Stimulated activated CD8-positive, alpha-beta memory T cell treated with anti-CD3 and anti-CD28 coated beads, Interleukin-15, amount 100 ng/mL, for 4 hours (primary cell): ENCODE results near the gene GLYATL1B.
A peak's percentile ranks its signal among the peaks of the same experiment; 100 is the strongest.
"Not testable (repeated sequence)": the region's sequence is repeated elsewhere in the genome, so short reads cannot be mapped to it uniquely, and the experiment has no call there.

Experiments
- DNase-seq, 2 donors: peaks; one replicate each; pipeline ENCODE4 v3.0.0-alpha.2; 2020; ENCODE audit warnings: low read depth in 2 of 2

Gene GLYATL1B

GRCh38 chr11:59086007-59086406, at the start of gene GLYATL1B:
TSS of gene GLYATL1B (plus strand) at chr11:59086307. CDS start at chr11:59086307, 0 bp downstream.
- not testable (repeated sequence) for DNase-seq

DNA sequence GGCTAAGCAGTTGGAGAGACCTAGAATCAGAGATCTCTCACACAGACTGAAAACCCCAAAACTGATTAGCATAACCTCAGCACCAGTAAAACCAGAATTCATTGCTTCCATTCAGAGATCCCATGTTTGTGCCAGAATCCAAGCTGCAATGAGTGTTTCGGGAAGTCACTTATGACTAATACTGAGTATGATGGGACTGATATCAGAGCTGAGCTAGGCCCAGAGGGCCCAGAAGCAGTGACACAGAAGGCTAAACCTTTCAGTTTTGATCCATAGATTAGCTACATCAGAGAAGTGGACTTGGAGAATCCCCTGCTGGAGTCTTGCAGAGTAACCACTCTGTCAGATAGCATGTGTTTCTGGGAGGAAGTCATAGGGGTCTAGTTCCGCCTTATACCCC, 49.6 kb upstream of the GLYATL1B start:
- DNase-seq: not testable (repeated sequence)

- not testable (repeated sequence) for DNase-seq
Measured at GRCh38 chr11:59037434-59037833, 48.7 kb upstream of the GLYATL1B start.

- no peak for DNase-seq
Measured at GRCh38 chr11:59040607-59041006, 45.5 kb upstream of the GLYATL1B start.

DNA sequence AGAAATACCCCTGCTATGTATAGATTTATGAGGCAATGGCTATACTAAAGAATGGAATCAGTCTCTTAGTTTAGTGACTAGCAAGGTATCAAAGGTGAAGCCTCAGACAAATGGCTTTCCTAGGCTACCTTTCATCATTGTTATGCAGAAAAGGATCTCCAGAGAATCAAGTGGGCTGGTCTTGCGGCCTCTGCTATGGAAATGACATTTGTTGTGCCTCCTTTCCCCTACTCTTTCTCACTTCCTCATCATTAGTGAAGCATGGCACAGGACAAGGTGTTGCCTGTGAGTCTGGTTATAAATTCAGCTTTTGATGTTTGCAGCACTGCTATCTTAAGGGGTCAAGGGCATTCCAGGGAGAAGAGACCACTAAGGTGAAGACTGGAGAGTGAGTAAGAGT, 34.7 kb upstream of the GLYATL1B start:
- not testable (repeated sequence) for DNase-seq

DNA sequence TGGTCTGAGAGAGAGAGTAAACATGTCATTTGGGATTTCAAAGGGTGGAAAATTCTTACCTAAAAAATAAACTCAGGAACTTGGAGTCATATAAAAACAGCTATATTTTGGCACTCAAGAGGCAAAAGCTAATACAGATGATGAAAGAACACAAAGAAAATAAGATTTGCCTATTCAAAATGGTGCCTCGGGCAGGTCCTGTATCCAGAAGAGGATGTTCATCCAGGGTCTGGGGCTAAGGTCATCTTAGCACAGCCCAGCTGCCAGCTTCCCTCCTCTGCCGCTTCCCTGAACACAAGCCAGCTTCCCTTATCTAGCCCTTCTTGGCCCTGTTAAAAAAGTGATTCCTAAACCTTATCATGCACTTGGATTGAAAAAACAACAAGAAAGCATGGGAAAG, 33.8 kb upstream of the GLYATL1B start:
- DNase-seq: not testable (repeated sequence)

DNA sequence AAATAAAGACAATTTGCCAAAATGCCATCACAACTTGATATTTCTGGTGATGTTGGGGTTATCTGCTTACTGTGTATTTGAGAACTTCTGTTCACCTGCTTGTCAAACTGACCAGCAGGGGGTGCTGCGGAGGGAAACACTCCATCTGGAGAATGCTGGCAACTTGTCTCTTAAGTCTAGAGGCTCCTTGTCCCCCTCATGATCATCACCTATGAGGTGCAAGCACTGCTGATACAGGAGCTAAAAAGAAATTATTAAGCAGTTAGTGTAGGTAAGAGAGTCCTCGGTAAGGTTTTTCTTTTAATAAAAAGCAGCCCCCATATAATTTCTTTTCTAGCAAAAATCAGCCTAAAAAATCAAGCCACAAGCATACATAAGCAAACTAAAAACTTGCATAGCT, 32.7 kb upstream of the GLYATL1B start:
- peak; percentile 37 to 59 for DNase-seq

DNA sequence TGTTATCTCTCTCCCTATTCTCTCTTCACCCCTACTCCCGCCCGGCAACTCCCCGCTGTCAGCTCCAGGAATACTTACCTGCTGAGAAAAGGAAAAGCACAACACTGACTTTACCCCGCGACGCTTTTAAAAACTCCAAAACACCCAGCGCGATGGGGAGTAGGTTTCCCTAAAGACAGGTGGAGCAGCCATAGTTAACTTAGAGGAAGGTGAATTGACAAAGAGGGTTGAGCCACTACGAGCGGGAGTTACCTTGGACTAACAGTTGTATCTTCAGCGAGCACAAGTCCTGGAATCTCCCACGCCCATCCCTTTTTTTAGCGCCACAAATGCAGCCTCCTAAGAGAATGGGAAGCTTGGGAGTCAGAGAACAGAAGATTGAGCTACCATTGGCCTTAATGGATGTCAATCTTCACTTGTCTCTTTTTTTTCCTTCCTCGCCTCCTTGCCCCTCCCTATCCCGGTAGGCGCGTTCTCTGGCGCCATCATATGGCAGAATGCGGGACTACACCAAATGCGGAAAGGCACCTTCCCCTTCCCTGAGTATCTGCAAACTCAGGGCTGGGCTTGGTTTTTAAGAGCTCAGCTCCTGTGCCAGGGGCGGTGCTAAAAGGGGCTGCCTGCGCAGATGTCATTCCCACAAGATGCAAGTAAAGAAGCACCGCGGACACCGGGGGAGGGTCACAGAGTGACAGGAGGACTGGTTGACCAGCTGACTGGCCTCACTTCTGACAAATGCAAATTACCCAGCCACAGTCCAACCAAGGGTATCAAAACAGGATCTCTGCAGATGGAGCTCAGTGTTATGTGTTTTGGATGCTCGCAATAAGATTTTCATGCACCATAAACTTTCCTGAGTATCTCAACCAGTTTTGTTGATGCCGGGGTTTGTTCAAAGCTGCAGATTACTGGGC, 27.7 kb upstream of the GLYATL1B start:
- DNase-seq: peak; percentile 19 to 51

DNA sequence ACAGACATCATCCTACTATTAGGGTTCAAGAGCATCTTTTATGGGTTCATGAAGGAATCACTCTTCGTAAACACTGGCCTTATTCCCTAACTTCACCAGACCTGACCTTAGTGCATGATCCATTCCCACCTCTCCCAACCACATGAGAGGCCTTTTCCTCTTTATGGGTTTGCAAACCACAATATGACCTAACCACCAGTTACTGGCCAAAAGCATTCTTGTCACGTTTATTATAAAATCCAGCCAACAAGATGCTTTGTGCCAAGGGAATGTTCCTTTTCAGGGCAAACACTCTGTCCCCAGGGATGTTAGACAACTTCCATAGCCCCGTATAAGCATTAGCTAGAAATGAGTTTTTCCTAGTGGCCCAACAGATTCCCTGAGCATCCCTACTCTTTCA, 26.0 kb upstream of the GLYATL1B start:
- not testable (repeated sequence) for DNase-seq

GRCh38 chr11:59062602-59063529, 23.2 kb upstream of the GLYATL1B start:
- DNase-seq: no peak

GRCh38 chr11:59063996-59064727, 21.9 kb upstream of the GLYATL1B start:
- not testable (repeated sequence) for DNase-seq

DNA sequence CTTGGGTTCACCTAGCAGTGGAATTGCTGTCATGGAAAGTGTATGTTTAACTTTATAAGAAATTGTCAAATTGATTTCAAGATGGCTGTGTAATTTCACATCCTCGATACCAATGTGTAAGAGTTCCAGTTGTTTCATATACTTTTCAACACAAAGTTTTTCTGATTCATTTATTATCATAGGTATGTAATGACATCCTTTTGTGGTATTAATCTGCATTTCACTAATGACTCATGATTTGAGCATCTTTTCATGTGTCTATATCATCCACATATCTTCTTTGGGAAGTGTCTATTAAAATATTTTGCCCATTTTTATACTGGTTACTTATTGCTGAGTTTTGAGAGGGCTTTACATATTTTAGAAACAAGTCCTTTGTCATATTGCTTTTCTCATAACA, 17.0 kb upstream of the GLYATL1B start:
- no peak for DNase-seq

DNA sequence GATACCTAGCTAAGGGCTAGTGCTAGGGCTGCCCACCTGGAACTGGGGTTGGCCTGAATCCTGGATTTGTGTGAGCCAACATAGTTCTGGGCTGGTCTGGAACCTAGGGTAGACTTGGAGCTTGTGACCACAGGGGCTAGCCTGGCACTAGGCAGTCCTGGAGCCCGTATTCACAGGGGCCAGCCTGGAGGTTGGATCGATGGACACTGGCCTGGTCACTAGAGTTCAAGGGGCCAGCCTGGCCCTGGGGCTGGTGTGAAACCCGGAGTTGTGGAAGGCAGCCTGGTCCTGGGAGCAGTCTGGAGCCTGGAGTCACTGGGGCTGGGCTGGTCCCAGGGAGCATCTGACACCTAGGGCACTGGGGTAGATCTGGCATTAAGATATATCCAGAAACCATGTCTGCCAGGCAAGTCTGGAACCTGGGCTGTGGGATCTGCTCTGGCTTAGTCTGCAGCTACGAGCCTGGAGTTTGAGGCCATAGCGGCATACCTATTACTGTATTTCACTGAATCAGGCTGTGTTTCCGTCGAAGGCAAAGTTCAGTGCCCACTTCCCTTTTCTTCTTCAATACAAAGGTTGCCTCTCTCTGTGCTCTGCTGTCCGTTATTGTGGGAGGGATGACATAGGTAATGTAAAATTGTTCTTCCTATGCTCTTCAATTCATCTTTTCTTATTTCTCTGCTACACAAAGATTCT, 9.1 kb upstream of the GLYATL1B start:
- no peak for DNase-seq

GRCh38 chr11:59078435-59078834, 7.7 kb upstream of the GLYATL1B start:
- no peak for DNase-seq

- DNase-seq: no peak
Measured at GRCh38 chr11:59079086-59079485, 7.0 kb upstream of the GLYATL1B start.

GRCh38 chr11:59080421-59080820, 5.7 kb upstream of the GLYATL1B start:
- not testable (repeated sequence) for DNase-seq

DNA sequence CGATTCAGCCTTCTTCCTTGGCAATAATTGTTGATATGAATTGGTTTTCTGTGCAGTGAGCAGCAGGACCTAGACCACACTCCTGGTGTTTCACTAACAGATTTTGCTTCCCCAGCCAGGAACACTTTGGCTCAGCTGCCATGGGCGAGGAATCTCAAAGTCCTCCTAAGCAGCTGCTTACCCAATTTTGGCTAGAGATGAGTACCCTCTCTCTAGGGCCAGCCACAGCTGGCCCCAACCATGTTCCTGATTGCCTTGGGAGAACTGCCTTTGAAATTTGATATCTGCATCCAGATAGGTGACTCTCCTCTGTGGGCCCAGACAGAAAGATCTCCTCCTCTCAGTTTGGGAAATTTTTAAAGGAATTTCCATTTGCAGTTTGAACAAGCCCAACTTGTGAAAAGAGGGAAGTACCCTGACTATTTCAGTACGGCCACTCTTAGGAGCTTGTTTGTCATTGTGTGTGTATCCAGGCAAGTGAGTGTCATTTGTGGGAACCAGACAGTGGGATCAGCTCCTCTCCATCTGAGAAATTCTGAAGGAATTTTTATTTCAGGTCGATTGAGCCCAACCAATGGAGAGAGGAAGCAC, 4.6 kb upstream of the GLYATL1B start:
- DNase-seq: not testable (repeated sequence)

- no peak for DNase-seq
Measured at GRCh38 chr11:59088162-59088561, 2.1 kb downstream of the GLYATL1B start.

DNA sequence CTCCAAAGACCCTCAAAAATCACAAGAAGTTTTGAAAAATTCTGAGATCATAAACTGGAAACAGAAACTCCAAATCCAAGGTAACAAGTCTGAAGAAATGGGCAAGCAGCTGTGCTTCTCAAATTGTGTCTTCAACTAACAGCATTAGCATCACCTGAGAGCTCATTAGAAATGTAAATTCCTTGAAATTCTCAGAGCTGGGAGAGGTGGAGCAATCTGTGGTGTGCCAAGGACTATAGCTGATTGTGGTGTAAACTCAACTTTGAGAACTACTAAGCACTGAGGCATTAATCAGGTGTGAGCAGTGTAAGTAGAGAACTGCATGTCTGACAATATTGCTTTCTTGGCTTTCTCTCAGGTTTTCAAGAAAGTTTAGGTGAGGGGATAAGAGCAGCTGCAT, 7.5 kb downstream of the GLYATL1B start:
- not testable (repeated sequence) for DNase-seq

DNA sequence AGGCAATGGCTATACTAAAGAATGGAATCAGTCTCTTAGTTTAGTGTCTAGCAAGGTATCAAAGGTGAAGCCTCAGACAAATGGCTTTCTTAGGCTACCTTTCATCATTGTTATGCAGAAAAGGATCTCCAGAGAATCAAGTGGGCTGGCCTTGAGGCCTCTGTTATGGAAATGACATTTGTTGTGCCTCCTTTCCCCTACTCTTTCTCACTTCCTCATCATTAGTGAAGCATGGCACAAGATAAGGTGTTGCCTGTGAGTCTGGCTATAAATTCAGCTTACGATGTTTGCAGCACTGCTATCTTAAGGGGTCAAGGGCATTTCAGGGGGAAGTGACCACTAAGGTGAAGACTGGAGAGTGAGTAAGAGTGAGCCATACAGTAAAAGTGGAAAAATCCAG, 9.1 kb downstream of the GLYATL1B start:
- not testable (repeated sequence) for DNase-seq
